GM19395 (cell line): ENCODE measurements around the gene NMNAT2.
A peak's percentile ranks its signal among the peaks of the same experiment; 100 is the strongest.

Experiments
- ATAC-seq: cut with Tn5 transposase; IDR thresholded peaks from one replicate; pipeline ENCODE4 v1.9.1; 2021; ENCODE audit warnings: mild to moderate bottlenecking, moderate library complexity; ENCODE audit not compliant: unreplicated experiment

The NMNAT2 gene

GRCh38 chr1:183219616-183220009 is 198.6 kb downstream of the NMNAT2 start:
- no peak for ATAC-seq

DNA sequence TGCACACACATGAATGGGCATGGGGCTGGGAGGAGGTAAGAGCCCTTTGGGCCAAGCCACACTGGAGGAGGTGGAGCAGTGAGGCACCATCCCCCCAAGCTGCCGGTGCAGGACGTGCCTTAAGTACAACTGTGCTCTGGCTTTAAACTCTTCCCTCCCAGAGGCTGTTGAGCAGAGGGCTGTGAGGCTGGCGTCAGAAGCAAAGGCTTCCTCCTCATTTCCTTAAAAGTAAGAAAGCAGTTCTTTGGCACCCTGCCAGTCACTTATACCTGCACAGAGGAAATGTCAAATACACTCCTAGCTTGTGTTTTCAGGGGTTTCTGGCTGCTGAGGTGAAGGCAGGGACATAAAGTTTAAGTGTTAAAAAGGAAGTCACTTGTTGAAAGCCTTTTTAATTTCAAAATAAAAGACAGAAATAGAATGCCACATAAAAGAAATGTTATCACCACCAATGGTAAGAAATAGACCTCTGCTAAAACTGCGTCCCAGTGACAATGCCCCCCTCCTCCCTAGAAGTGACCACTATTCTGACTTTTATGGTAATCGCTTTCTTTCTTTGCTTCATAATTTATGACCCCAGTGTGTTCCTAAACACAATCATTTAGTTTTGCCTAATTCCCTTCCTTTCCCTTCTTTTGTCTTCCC is 199.1 kb downstream of the NMNAT2 start:
- no peak for ATAC-seq

- ATAC-seq, result no peak
Measured at GRCh38 chr1:183218027-183218618, 200.1 kb downstream of the NMNAT2 start.

DNA sequence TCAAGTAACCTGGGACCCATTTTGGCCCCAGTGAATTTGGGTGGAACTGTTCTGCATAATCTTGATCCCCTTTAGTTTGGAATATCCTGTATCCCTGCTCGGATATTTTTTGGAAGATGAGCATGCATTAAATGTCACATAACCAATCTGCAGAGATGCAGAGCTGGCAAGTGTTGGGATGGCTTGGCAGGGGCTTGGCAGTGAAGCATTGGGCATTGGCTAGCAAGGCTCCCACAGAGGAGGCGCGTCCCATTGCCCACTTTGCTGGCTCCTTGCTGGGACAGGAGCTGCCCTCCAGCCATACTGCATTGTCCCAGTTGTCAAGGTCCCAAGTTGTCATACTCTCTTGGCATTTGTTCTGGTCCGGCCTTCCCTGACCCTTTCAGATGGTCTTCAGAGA is 202.2 kb downstream of the NMNAT2 start:
- ATAC-seq, result no peak

- no peak for ATAC-seq
Measured at GRCh38 chr1:183215076-183215720, 203.0 kb downstream of the NMNAT2 start.

DNA sequence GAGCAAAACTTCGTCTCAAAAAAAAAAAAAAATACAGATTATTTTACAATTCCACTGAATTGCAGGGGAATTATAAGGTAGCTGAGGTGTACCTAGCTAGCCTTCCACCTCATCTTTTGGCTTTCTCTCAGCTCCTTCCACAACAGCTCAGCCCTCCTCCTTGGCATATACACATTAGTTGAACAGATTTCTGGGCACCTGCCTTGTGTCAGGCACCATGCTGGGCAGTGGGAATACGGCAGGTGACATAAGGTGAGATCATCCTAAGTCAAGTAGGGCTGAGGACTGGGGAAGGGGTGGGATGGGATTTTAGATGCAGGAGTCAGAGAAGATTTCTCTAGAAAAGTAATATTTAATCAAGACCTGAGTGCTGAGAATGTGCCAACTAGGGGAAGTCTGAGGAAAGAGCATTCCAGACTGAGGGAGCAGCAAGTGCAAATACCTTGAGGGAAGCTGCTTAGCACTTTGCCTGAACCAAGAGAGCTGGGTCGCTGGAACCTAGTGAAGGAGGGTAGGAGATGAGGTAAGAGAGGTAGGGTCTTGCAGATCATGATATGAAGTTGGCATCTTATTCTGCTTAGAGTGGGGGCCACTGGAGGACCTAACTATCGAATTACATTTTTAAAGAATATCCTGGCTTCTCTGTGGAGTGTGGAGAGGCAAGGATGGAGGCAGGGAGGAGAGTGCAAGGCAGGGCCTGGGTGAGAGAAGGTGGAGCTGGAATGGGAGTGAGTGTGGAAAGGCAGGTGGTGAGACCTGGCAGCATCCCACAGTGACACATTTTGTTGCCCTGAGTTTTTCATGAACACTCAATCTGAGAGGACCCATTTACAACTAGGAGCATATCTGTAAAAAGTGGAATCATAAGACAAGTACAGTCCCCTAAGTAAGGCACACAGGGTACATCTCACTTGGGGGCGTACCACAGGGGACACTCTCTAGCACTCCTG is 203.9 kb downstream of the NMNAT2 start:
- no peak for ATAC-seq

DNA sequence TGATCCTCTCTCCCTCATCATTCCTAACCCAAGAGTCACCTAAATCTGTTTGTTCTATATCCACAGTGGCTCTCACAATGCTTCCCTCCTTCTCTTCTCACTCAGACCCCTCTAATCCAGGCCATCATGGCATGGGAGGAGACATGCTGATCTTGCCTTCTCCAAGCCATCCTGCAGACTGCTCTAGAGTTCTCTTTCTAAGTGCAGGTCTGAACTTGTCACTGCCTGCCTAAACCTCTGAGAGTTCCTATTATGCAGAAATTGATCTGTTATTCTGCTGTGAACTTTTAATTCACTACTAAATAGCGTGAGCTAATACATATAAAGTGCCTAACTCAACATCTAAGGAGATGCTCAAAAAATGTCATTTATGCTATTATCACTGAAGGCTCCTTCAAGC is 205.3 kb downstream of the NMNAT2 start:
- no peak for ATAC-seq

DNA sequence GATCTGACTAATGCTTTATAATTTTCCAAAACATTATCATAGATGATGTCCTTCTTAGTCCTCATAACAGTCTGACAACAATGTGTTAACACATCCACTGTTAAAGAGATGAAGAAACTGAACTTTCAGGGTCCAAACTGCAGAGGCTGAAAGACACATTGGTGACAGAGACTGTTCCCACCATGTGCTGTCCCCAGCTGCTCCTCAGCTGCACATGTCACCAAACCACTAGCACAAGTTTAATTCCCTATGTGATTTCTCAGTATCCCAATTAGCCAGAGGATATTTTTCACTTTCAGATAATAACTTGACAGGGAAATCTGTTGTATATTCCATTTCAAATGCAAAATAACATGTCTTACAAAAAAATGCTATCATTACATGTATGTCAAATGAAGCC is 207.5 kb downstream of the NMNAT2 start:
- no peak for ATAC-seq

DNA sequence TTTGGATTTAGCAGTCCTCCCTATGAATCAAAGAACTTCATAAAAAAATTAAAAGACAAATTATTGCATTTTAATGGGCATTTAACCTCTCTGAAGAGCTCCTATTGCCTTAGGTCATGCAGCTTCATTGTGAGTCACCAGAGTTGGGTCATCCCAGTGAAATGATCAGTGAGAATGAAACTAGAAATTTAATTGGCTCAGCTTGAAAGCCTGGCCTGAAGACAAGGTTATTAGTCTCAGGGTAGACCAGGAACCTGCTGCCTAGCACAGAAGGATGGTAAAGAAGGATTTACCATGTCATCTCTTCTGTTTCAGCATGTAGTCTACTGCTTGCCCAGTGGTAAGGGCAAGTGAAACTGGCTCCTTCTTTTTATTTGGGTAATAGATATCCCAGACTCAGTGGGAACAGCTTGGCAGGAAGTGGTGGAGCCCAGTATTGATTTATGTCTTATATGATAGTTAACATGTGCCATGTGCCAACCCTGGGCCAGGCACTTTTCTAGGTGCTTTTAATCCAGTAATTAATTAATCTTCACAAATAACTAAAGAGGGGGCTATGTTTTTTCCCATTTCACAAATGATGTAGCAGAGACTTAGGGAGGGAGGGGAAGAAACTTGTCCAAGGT is 208.5 kb downstream of the NMNAT2 start:
- ATAC-seq, result peak; percentile 52

DNA sequence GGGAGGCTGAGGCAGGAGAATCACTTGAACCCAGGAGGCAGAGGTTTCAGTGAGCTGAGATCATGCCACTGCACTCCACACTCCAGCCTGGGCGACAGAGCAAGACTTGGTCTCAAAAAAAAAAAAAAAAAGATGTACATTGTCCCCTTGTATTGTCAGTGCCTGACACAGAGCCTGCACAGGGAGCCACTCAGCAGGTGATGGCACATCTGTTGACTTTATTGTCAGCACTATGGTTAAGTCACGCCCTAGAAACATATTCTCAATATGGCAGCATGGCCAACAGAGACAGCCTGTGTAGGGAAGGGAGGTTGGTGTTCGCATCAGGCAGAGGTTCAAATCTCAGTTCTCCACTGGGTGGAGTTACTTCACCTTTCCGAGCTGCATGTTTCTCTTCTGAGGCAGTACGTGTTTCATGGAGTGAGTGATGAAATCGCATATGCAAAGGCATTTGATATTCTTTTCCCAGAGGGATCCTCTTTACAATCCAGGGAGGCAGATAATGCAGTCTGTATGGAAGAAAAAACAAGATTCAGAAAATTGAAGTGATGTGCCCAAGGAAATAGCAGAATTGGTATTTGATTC is 211.6 kb downstream of the NMNAT2 start:
- ATAC-seq, result no peak

- ATAC-seq, result no peak
Measured at GRCh38 chr1:183205196-183205781, 212.9 kb downstream of the NMNAT2 start.

GRCh38 chr1:183203094-183203493 is 215.1 kb downstream of the NMNAT2 start:
- no peak for ATAC-seq

DNA sequence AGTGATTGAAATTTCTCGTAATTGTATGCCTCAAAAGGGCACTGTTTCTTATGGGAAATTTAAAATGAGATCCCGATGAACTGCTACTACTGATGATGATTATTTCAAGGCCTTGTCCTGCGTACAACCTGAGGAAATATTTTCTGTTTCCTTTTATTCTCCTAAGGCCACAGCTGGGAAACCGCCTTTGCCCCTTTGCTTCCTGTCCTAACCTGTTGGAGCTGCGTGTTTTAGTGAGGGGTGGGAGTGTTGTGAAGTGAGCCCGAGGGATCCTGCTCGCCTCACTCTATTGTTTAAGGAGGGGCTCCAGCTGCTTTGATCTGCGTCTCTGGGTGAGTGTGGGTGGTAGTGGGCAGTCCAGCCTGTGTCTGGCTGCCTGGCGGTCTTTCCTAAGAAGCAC is 217.7 kb downstream of the NMNAT2 start:
- ATAC-seq, result no peak

GRCh38 chr1:183199304-183199703 is 218.9 kb downstream of the NMNAT2 start:
- no peak for ATAC-seq

GRCh38 chr1:183198463-183198862 is 219.7 kb downstream of the NMNAT2 start:
- no peak for ATAC-seq
